HepG2 (cell line): ENCODE results near the gene MOB4. TPM values are rescaled to one million over a fixed set of nuclear protein-coding genes. Genes with fewer than 3 reads are reported as not detected.

Experiments used
- ADNP ChIP-seq: sonication (generic); formaldehyde crosslinking; IDR thresholded peaks from 2 replicates; pipeline ENCODE4 v1.4.0; 2020; ENCODE audit warnings: missing genetic modification reagents
- ASH2L ChIP-seq: fragments of 300-600, 200-600 bp; sonication (generic); IDR thresholded peaks from 2 replicates; pipeline ENCODE4 v1.7.0; 2017; ENCODE audit warnings: low read depth, mild to moderate bottlenecking, moderate library complexity, mixed read lengths, low read length; ENCODE audit not compliant: insufficient read length
- CERS6 ChIP-seq: sonication (generic); formaldehyde crosslinking; IDR thresholded peaks from 2 replicates; pipeline ENCODE4 v1.5.0; 2020; ENCODE audit warnings: missing genetic modification reagents
- KAT7 ChIP-seq: IDR thresholded peaks from 2 replicates; pipeline ENCODE4 v1.6.1; 2018; ENCODE audit warnings: borderline replicate concordance, missing compliant biosample characterization
- KDM2A ChIP-seq: sonication (generic); formaldehyde crosslinking; IDR thresholded peaks from 2 replicates; pipeline ENCODE4 v1.4.0; 2020; ENCODE audit warnings: low read depth, missing genetic modification reagents, borderline replicate concordance
- MAF1 ChIP-seq: sonication (generic); formaldehyde crosslinking; IDR thresholded peaks from 2 replicates; pipeline ENCODE4 v1.5.0; 2020; ENCODE audit warnings: missing genetic modification reagents, borderline replicate concordance
- MEIS2 ChIP-seq: sonication (generic); formaldehyde crosslinking; IDR thresholded peaks from 2 replicates; pipeline ENCODE4 v1.9.0; 2021; ENCODE audit warnings: mild to moderate bottlenecking, missing genetic modification reagents
- MYPOP ChIP-seq: sonication (generic); formaldehyde crosslinking; IDR thresholded peaks from 2 replicates; pipeline ENCODE4 v1.8.1; 2023; ENCODE audit warnings: mild to moderate bottlenecking, moderate library complexity, missing genetic modification reagents
- NKX3-1 ChIP-seq: sonication (generic); formaldehyde crosslinking; IDR thresholded peaks from 2 replicates; pipeline ENCODE4 v1.5.0; 2020; ENCODE audit warnings: missing genetic modification reagents
- PHF8 ChIP-seq: sonication (generic); formaldehyde crosslinking; IDR thresholded peaks from 2 replicates; pipeline ENCODE4 v1.5.0; 2020; ENCODE audit warnings: missing genetic modification reagents
- REST ChIP-seq, 2 experiments: IDR thresholded peaks; 2 replicates each; pipeline ENCODE4 v1.6.1; 2011 to 2012; ENCODE audit warnings: low read length in 2 of 2, borderline replicate concordance in 1 of 2, low read depth in 1 of 2, mild to moderate bottlenecking in 1 of 2, moderate library complexity in 1 of 2
- THAP8 ChIP-seq: sonication (generic); formaldehyde crosslinking; IDR thresholded peaks from 2 replicates; pipeline ENCODE4 v1.5.1; 2020; ENCODE audit warnings: missing genetic modification reagents, mild to moderate bottlenecking, borderline replicate concordance
- ZFP37 ChIP-seq: sonication (generic); formaldehyde crosslinking; IDR thresholded peaks from 2 replicates; pipeline ENCODE4 v1.4.0; 2020; ENCODE audit warnings: missing genetic modification reagents, borderline replicate concordance
- ZFX ChIP-seq: sonication (generic); formaldehyde crosslinking; IDR thresholded peaks from 2 replicates; pipeline ENCODE4 v1.4.0; 2020; ENCODE audit warnings: mild to moderate bottlenecking, low read depth, missing genetic modification reagents, moderate library complexity
- ZNF136 ChIP-seq: sonication (generic); formaldehyde crosslinking; IDR thresholded peaks from 2 replicates; pipeline ENCODE4 v1.8.1; 2022; ENCODE audit warnings: low read depth, mild to moderate bottlenecking, moderate library complexity, missing genetic modification reagents
- ZNF143 ChIP-seq: sonication (generic); formaldehyde crosslinking; IDR thresholded peaks from 2 replicates; pipeline ENCODE4 v1.4.0; 2020; ENCODE audit warnings: missing genetic modification reagents
- ZNF513 ChIP-seq: sonication (generic); formaldehyde crosslinking; conservative IDR thresholded peaks from 2 replicates; pipeline ENCODE4 v1.5.0; 2020; ENCODE audit warnings: missing genetic modification reagents
- ZNF747 ChIP-seq: sonication (generic); formaldehyde crosslinking; IDR thresholded peaks from 2 replicates; pipeline ENCODE4 v1.8.1; 2023; ENCODE audit warnings: missing genetic modification reagents, mild to moderate bottlenecking, borderline replicate concordance
- polyA plus RNA-seq, 8 experiments: library from polyadenylated mRNA; depleted of rRNA in 3 of 8; stranded (reverse) in 7 of 8; unstranded in 1 of 8; fragments of >200 nt; fragmentation: Illumina TruSeq in 4 of 8; extraction: Trizol in 4 of 8; gene quantifications; 2 replicates each; pipeline versions ENCODE4 v1.2.1 to v1.2.3, GENCODE V29; 2011 to 2016; ENCODE audit warnings: low read depth in 4 of 8, missing spikeins in 1 of 8, mixed read lengths in 1 of 8; ENCODE audit not compliant: insufficient read depth in 1 of 8
- total RNA-seq, 5 experiments: library from RNA; depleted of rRNA; stranded (reverse); fragments of >200 nt; fragmentation: Illumina TruSeq; extraction: Trizol; gene quantifications; 2 replicates each; pipeline ENCODE4 v1.2.3, GENCODE V29; 2016; ENCODE audit warnings: low read depth in 1 of 5

The MOB4 gene
- total and polyA plus RNA-seq, 2 of the 13 experiments (the other 11 are each of a cell fraction or from before 2014, with no cell fraction given): 35.7 to 38.6 TPM

GRCh38 chr2:197500503-197501131 is 15.2 kb upstream of the MOB4 start (continued):
- TF ChIP-seq CERS6 (CRISPR knock-in tag) (peak; percentile 22; the same call in 1 of the 2 replicates), REST (IDR thresholded peaks at IDR 0.05; ENCODE audit: borderline replicate concordance in 1 of 2, low read depth in 1 of 2, low read length in 2 of 2) (no peak), ADNP (CRISPR knock-in tag) (0 out of 2 replicates have a peak, but pooled peaks have one; percentile 30), ZNF143 (CRISPR knock-in tag) (no peak), THAP8 (CRISPR knock-in tag) (no peak), NKX3-1 (CRISPR knock-in tag) (peak; percentile 13; the same call in 1 of the 2 replicates), ZFX (CRISPR knock-in tag) (no peak; the same call in 1 of the 2 replicates), ASH2L (no peak), ZFP37 (CRISPR knock-in tag) (peak; percentile 62; the same call in 1 of the 2 replicates), KDM2A (CRISPR knock-in tag) (no peak), KAT7 (no peak; the same call in 1 of the 2 replicates), MYPOP (CRISPR knock-in tag) (no peak), ZNF136 (CRISPR knock-in tag) (no peak), ZNF513 (CRISPR knock-in tag) (0 out of 2 replicates have a peak, but pooled peaks have one; percentile 55), MAF1 (CRISPR knock-in tag) (0 out of 2 replicates have a peak, but pooled peaks have one; percentile 10), PHF8 (CRISPR knock-in tag) (peak; percentile 48; the same call in 1 of the 2 replicates), ZNF747 (CRISPR knock-in tag) (peak; percentile 67; the same call in 1 of the 2 replicates), MEIS2 (CRISPR knock-in tag) (no peak)
